D721Med (cell line): Measurements from ENCODE around the gene KPNA6.

Source experiments
- DNase-seq: peaks from one replicate; pipeline ENCODE4 v3.0.0; 2011; ENCODE audit warnings: low spot score; ENCODE audit not compliant: insufficient read length
- FAIRE-seq: peaks from 2 replicates; lab custom pipeline; 2011; peaks lifted over from hg19 to GRCh38; lab: Jason Lieb, UNC
- TF ChIP-seq, protein P1 (sequence below): IDR thresholded peaks from 2 replicates; pipeline ENCODE4 v1.5.1; 2012; ENCODE audit warnings: mild to moderate bottlenecking, control low read depth; ENCODE audit not compliant: insufficient read depth; ENCODE audit errors: missing control alignments

KPNA6 gene

DNA sequence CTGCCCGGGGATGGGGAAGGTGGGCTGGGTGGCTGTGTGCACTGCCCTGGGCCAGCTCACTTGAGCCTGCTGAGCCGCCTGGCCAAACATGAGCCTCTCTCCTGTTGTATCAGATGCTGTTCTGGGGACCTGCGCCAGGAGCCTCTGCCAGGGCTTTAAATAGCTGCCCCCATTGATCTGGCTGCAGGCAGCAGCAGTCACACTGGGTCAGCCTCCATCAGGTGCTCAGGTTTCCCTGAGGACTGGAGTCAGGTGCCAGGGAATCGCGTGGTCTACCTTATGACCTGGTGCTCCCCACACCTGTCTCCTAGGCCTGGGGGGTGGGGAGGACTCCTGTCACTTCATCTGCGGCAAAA is 91.8 kb downstream of the KPNA6 start:
- TF ChIP-seq, protein P1, sequence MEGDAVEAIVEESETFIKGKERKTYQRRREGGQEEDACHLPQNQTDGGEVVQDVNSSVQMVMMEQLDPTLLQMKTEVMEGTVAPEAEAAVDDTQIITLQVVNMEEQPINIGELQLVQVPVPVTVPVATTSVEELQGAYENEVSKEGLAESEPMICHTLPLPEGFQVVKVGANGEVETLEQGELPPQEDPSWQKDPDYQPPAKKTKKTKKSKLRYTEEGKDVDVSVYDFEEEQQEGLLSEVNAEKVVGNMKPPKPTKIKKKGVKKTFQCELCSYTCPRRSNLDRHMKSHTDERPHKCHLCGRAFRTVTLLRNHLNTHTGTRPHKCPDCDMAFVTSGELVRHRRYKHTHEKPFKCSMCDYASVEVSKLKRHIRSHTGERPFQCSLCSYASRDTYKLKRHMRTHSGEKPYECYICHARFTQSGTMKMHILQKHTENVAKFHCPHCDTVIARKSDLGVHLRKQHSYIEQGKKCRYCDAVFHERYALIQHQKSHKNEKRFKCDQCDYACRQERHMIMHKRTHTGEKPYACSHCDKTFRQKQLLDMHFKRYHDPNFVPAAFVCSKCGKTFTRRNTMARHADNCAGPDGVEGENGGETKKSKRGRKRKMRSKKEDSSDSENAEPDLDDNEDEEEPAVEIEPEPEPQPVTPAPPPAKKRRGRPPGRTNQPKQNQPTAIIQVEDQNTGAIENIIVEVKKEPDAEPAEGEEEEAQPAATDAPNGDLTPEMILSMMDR = no peak
- FAIRE-seq = no peak
- DNase-seq = no peak

DNA sequence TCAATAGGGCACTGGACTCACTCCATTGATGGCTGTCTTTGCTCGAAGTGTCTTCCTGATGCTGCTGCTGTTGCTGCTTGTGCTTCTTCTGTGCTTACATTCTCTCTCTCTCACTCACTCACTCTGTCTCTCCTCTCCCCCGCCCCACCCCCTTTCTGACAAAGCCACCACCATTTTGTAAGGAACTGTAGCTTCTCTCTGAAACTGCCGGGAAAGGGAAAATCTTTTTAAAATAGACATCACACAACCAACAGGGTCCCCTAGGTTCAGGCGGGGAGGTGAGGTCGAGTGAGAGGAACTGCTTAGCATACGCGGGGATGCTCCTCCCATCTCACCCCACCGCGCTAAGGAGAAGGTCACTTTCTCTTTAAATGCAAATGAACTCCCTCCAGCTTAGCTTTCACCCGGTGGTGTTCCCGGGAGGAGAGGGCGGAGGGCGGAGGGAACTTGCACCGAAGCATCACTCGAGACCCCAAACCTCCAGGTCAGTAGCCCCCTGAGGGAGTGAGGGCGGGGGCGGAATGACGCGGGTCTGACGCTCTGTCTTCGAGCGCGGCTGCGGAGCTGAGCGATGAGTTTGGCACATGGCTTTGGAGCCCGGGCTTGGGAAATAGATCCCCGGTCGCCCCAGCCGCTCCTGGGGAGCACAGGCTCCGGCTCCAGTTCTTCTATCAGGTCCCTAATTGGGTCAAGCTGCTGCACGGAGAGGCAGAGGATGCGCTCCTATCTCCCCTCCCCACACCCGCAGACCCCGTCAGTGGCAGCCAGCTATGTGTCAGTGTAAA is 92.6 kb downstream of the KPNA6 start, which contains the start of gene CCDC28B:
Gene CCDC28B (plus strand): TSS at position 370 of the 785 bp plus-strand sequence. CDS start 1,341 bp downstream, outside the sequence.
- TF ChIP-seq, protein P1 = no peak
- FAIRE-seq = no peak
- peak; percentile 94 for DNase-seq

DNA sequence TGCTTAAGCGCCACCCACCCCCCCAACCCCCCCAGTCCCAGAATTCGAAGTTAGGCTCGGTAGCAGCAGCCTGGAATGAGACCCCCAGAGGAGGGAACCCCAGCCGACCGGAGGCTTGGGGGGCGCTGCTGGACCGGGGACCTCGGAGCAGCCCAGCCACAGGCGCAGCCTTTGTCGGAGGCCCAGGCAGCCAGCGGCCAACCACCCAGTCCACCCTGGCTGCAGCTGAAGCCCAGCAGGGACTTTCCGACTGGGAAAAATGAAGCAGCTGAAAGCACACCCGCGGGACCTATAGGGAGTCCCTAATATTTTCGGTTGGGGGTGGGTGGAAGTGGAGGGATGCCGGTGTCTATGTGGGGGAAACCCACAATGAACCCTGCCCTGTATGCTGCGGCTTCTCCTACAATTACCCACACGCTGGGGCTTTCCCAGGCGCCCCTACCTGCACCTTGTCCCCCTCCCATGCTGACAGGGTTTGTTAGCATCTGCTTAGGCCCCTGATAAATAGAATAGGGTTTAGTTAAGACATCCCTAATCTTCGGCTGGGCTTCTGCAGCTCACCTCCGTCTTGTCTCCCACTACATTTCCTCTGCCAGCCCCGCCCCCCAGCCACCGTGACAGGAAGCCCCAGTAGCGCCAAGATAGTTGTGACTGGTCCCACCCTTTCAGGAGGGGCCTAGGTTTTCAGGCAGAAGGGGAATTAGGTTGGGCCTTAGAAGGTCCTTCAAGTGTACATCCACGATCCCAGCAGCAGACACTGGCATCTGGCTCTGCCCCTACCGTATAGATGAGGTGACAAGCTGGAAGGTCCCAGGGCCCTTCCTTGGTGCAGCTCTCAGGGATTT is 93.4 kb downstream of the KPNA6 start:
- FAIRE-seq = no peak
- no peak for DNase-seq
- TF ChIP-seq, protein P1 = no peak

DNA sequence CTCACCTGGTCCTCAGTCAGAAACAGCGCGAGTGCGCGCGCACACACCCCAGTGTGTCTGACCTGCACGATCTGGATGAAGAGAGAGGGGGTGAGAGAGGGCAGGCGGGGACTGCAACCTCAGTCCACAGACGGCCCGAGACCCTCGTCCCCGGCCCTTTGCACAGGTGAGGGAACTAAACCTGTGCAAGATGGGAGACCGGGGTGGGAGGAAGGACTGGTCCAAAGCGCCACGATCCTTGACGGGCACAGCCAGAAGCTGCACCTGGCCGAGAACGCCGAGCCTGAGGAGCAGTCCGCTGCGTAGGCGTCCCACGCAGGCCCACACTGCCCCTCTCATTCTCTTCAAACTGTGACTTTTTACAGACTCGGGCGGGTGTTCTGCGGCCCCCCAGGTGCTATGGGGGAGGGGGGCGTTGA is 97.1 kb downstream of the KPNA6 start:
- FAIRE-seq (no peak), DNase-seq (no peak)
- TF ChIP-seq, protein P1 = no peak

DNA sequence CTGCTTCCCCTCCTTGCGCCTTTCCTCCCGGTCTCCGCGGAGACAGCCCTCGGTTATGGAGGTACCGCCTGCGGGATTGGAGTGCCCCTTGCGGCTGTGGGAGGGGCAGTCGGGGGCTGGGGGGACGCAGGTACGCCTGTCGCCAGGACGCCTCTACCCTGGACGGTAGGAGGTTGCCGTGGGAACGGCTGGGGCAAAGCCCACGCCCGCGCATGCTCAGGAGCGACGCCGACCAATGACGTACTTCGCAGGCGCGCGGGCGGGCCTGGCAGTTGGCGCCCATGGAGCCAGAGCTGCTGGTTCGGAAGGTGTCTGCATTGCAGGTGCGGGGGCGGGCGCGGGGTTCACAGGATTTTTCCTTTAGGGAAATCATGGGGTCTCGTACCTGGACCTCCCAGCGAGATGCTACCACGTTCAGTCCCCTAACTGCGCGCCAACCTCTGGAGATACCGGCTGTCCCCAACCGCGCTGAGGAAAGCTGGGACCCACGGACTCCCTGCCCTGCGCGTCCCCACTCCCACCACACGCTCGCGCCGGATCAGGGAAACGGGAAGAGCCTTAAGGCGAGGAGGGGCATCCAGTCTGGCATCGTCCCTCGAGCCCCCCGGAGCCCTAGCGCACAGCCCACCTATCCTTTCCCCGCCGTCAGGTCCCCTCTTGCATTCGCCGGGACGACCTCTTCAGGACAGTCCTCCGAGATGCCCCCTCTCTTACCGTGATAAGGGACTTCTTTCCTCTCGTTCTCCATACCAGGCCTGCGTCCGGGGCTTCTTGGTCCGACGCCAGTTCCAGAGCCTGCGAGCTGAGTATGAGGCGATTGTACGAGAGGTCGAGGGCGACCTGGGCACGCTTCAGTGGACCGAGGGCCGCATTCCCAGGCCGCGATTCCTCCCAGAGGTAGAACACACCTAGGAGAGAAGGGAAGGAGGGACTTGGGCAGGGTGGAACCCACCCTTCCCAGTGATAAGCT is 97.8 kb downstream of the KPNA6 start, which contains the start of gene IQCC:
Gene IQCC (plus strand): TSS at position 271 of the 970 bp plus-strand sequence. CDS start 11 bp downstream, at position 282.
- DNase-seq (peak; percentile 94), FAIRE-seq (no peak)
- TF ChIP-seq, protein P1 = no peak

DNA sequence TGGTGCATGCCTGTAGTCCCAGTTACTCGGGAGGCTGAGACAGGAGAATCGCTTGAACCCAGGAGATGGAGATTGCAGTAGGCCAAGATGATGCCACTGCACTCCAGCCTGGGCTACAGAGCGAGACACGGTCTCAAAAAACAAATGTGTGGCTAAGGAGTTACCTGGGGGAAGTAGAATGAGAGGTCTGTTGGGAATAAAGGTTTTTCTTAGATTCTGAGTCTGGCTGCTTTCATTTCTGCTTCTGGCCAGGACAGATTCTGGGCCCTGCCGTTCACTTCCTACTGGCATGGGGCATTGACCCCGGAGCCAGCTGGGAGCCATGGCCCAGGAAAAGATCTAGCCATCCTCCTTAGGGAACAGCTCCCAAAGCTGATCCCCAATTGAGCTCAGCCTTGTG is 100.6 kb downstream of the KPNA6 start:
- FAIRE-seq = no peak
- TF ChIP-seq, protein P1 = no peak
- no peak for DNase-seq
